Left colon (tissue), 2 donors: ENCODE measurements around the gene KCTD21. TPM values are rescaled to one million over a fixed set of nuclear protein-coding genes. Genes with fewer than 3 reads are reported as not detected.

Experiments
- ATAC-seq: fragments of 200-7000 bp; cut with Tn5 transposase; one replicate; pipeline ENCODE4 v1.9.1; 2020; ENCODE audit warnings: mild to moderate bottlenecking, moderate library complexity
- DNase-seq, 2 donors: peaks; one replicate each; pipeline ENCODE4 v3.0.0-alpha.2; 2020
- intact Hi-C, 2 donors: fragments of 100-400 bp; cut with DNase I in 1 of 2; cut with micrococcal nuclease in 1 of 2; formaldehyde crosslinking; loops; one replicate each; pipeline versions ENCODE4 v1.11.2 to v1.14.0; 2022; cut with DNase I, micrococcal nuclease
- total RNA-seq, 2 donors: library from RNA; stranded (reverse); fragmentation: NEBNext Ultra II Directional; extraction: Animal tissue kit (Norgen Biotek cat#: 25700); gene quantifications; one replicate each; pipeline ENCODE4 v1.2.1, GENCODE V29; 2021
- donor health status: DM: no; HTN: no; CAD: no.
- donor health status: DM: yes; HTN: yes; CAD: no.

KCTD21 gene
- total RNA-seq, 2 donors from 2014 or later: 7.7 to 10.1 TPM

- DNase-seq (no peak), ATAC-seq (no peak)
- intact Hi-C loops: no loop called here
Measured at GRCh38 chr11:78208257-78209165, 20.1 kb upstream of the KCTD21 start.

- ATAC-seq (no peak), DNase-seq (no peak)
- intact Hi-C loops: no loop called here
Measured at GRCh38 chr11:78207532-78208256, 19.3 kb upstream of the KCTD21 start.

- ATAC-seq (no peak), DNase-seq (no peak)
- intact Hi-C loops: no loop called here
Measured at GRCh38 chr11:78205691-78206090, 17.3 kb upstream of the KCTD21 start.

GRCh38 chr11:78205256-78205655 is 16.8 kb upstream of the KCTD21 start:
- DNase-seq: no peak

GRCh38 chr11:78203184-78203583 is 14.8 kb upstream of the KCTD21 start:
- no peak for ATAC-seq
- DNase-seq: no peak
- intact Hi-C loops: no loop called here

More at GRCh38 chr11:78205256-78205655, 16.8 kb upstream of the KCTD21 start:
- intact Hi-C loops: no loop called here
- ATAC-seq: no peak

GRCh38 chr11:78202733-78203167 is 14.3 kb upstream of the KCTD21 start:
- intact Hi-C loops: no loop called here
- DNase-seq (no peak), ATAC-seq (peak; percentile 78)

GRCh38 chr11:78201096-78201818 is 12.8 kb upstream of the KCTD21 start:
- DNase-seq (no peak), ATAC-seq (no peak)
- intact Hi-C loops: no loop called here

- intact Hi-C loops: no loop called here
- DNase-seq (no peak), ATAC-seq (no peak)
Measured at GRCh38 chr11:78200553-78200952, 12.1 kb upstream of the KCTD21 start.

- ATAC-seq (no peak), DNase-seq (no peak)
- intact Hi-C loops: no loop called here
Measured at GRCh38 chr11:78200061-78200460, 11.6 kb upstream of the KCTD21 start.

GRCh38 chr11:78199653-78200015 is 11.2 kb upstream of the KCTD21 start:
- ATAC-seq (no peak), DNase-seq (no peak)
- intact Hi-C loops: no loop called here

GRCh38 chr11:78199015-78199652 is 10.7 kb upstream of the KCTD21 start:
- intact Hi-C loops: no loop called here
- DNase-seq (no peak), ATAC-seq (no peak)

- ATAC-seq (no peak), DNase-seq (no peak)
- intact Hi-C loops: no loop called here
Measured at GRCh38 chr11:78197816-78198215, 9.4 kb upstream of the KCTD21 start.

- intact Hi-C loops: no loop called here
- no peak for DNase-seq
- ATAC-seq: no peak
Measured at GRCh38 chr11:78196661-78197091, 8.2 kb upstream of the KCTD21 start.

GRCh38 chr11:78195917-78196560 is 7.6 kb upstream of the KCTD21 start:
- ATAC-seq: no peak
- intact Hi-C loops: no loop called here
- no peak for DNase-seq

- intact Hi-C loops: no loop called here
- no peak for DNase-seq
- ATAC-seq: peak; percentile 53
Measured at GRCh38 chr11:78194490-78194889, 6.1 kb upstream of the KCTD21 start.

- ATAC-seq: no peak
- DNase-seq: no peak
- intact Hi-C loops: no loop called here
Measured at GRCh38 chr11:78193806-78194205, 5.4 kb upstream of the KCTD21 start.

- ATAC-seq (no peak), DNase-seq (no peak)
- intact Hi-C loops: no loop called here
Measured at GRCh38 chr11:78192911-78193351, 4.5 kb upstream of the KCTD21 start.

- no peak for DNase-seq
- ATAC-seq: no peak
Measured at GRCh38 chr11:78192223-78192719, 3.8 kb upstream of the KCTD21 start.

More at GRCh38 chr11:78192223-78192719, 3.8 kb upstream of the KCTD21 start:
- intact Hi-C loops: no loop called here
